Measurements from ENCODE around the gene SRSF8. TPM values are rescaled to one million over a fixed set of nuclear protein-coding genes. Genes with fewer than 3 reads are reported as not detected.

The SRSF8 gene
- total RNA-seq, 1 experiment from 2014 or later: 25.1 TPM

- H3K9ac ChIP-seq (ENCODE audit: extremely low read depth, insufficient read length, low read length): no peak overlapping the region
- no peaks in the 10 kb centered on the region for H3K4me1 Mint-ChIP-seq
- H2BK20ac ChIP-seq (ENCODE audit: low read depth, low read length, poor library complexity, severe bottlenecking): no peak overlapping the region
- H2BK12ac ChIP-seq (ENCODE audit: insufficient read length, low read depth, low read length): no peak overlapping the region
- H3K4me1 ChIP-seq (ENCODE audit: insufficient read depth, low read length): no peaks in the 10 kb centered on the region
- H2BK5ac ChIP-seq (ENCODE audit: insufficient read length, low read length): no peak overlapping the region
- no peak overlapping the region for H3K14ac ChIP-seq (ENCODE audit: insufficient read depth, low read length)
- no peak overlapping the region for H3K4me3 Mint-ChIP-seq
- WGBS (ENCODE audit: extremely low coverage, insufficient read length, low lambda C conversion rate): no CpG with 5 or more reads among the region's 4 CpGs
- no peak overlapping the region for H2AK5ac ChIP-seq (ENCODE audit: insufficient read length, low read length)
- H2AFZ ChIP-seq (ENCODE audit: low read length): no peak overlapping the region
- H2BK120ac ChIP-seq (ENCODE audit: low read depth, low read length, poor library complexity, severe bottlenecking): no peak overlapping the region
- peaks cover 29% of the 10 kb centered on the region for H3K27me3 Mint-ChIP-seq (ENCODE audit: low read depth)
- no peak for TF ChIP-seq CTCF (conservative IDR thresholded peaks at IDR 0.05)
- H3K23ac ChIP-seq (ENCODE audit: insufficient read length, low read depth, low read length): no peak overlapping the region
- no peak overlapping the region for H3K4me2 ChIP-seq (ENCODE audit: insufficient read depth, insufficient read length, low read length)
- no peaks in the 10 kb centered on the region for H3K36me3 Mint-ChIP-seq (ENCODE audit: insufficient read depth in 1 of 3, low read depth in 3 of 3)
- H4K91ac ChIP-seq (ENCODE audit: insufficient read length, low read depth, low read length): no peak overlapping the region
- no peaks in the 10 kb centered on the region for H4K20me1 ChIP-seq (ENCODE audit: control insufficient read depth, insufficient read depth, insufficient read length)
- H3K27ac ChIP-seq (ENCODE audit: insufficient read length, low read depth, low read length): no peak overlapping the region
- no peaks in the 10 kb centered on the region for H3K23me2 ChIP-seq (ENCODE audit: insufficient read length, low read depth, low read length, poor library complexity, severe bottlenecking)
- no peaks in the 10 kb centered on the region for H3K9me3 ChIP-seq (ENCODE audit: control insufficient read depth, low read depth, low read length)
- no peak overlapping the region for H3K18ac ChIP-seq (ENCODE audit: insufficient read length, low read depth, low read length)
- H3K79me1 ChIP-seq (ENCODE audit: insufficient read depth, low read depth, low read length, poor library complexity, severe bottlenecking): no peaks in the 10 kb centered on the region
- no peaks in the 10 kb centered on the region for H3K9me3 Mint-ChIP-seq
- H2BK15ac ChIP-seq (ENCODE audit: low read depth, low read length): no peak overlapping the region
- H3K79me2 ChIP-seq (ENCODE audit: insufficient read depth, low read length): no peaks in the 10 kb centered on the region
- H3K56ac ChIP-seq (ENCODE audit: insufficient read length, low read depth, low read length): no peak overlapping the region
- no peak overlapping the region for H3T11ph ChIP-seq (ENCODE audit: low read length)
- no peak for DNase-seq
- H3K4ac ChIP-seq (ENCODE audit: low read depth, low read length): no peak overlapping the region
- no peak overlapping the region for H4K5ac ChIP-seq (ENCODE audit: insufficient read length, low read depth, low read length)
- no peak overlapping the region for H4K8ac ChIP-seq (replicated peaks; ENCODE audit: insufficient read length, low read depth, low read length)
- no peaks in the 10 kb centered on the region for H3K27me3 ChIP-seq (ENCODE audit: insufficient read depth, low read length)
- no peak overlapping the region for H3K27ac Mint-ChIP-seq
Observed at GRCh38 chr11:95044010-95044409, 22.7 kb upstream of the SRSF8 start.
